ENCODE data around the gene PTPN3.
A peak's percentile ranks its signal among the peaks of the same experiment; 100 is the strongest.

PTPN3 gene

DNA sequence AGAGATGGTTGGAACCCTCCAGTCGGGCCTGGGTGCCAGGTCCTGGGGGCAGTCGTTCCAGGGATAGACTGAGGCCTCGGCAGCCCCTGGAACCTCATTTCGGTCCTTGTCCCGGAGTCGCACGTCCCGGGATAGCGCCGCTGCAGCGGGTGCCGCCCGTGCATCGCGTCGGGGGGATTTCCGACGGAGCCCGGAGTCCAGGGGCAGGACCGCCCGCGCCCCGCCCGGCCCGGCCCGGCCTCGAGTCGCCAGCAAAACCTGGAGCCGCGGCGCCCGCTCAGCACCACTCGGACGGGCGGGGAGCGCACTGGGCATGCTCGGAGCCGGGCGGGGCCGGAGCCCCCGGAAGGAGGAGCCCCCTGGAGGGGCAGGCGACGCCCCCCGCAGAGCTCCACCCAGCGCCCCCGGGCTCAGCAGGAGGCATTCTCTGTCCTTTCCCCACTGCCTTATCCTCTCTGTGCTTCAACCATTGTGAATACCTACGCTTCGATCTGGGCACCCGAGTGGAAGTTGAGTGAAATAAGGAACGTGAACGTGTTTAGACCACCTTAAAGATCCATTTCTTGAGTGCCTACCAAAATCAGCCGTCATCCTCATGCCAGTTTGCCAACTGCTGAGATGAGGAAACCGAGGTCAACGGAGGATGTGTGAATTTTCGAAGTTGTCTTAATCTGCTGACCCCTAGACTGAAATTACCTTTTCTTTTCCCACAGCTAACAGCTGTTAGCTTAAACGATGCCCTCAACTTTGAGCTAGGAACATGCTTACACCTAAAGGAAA lies 1.7 kb upstream of the PTPN3 start:
- TF ChIP-seq, protein P1, sequence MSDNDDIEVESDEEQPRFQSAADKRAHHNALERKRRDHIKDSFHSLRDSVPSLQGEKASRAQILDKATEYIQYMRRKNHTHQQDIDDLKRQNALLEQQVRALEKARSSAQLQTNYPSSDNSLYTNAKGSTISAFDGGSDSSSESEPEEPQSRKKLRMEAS (IDR thresholded peaks at IDR 0.05): peak; percentile 27; the same call in 1 of the 2 replicates
- TF ChIP-seq YY1 (IDR thresholded peaks at IDR 0.05; ENCODE audit: low read depth): no peak
- TF ChIP-seq, protein P2, sequence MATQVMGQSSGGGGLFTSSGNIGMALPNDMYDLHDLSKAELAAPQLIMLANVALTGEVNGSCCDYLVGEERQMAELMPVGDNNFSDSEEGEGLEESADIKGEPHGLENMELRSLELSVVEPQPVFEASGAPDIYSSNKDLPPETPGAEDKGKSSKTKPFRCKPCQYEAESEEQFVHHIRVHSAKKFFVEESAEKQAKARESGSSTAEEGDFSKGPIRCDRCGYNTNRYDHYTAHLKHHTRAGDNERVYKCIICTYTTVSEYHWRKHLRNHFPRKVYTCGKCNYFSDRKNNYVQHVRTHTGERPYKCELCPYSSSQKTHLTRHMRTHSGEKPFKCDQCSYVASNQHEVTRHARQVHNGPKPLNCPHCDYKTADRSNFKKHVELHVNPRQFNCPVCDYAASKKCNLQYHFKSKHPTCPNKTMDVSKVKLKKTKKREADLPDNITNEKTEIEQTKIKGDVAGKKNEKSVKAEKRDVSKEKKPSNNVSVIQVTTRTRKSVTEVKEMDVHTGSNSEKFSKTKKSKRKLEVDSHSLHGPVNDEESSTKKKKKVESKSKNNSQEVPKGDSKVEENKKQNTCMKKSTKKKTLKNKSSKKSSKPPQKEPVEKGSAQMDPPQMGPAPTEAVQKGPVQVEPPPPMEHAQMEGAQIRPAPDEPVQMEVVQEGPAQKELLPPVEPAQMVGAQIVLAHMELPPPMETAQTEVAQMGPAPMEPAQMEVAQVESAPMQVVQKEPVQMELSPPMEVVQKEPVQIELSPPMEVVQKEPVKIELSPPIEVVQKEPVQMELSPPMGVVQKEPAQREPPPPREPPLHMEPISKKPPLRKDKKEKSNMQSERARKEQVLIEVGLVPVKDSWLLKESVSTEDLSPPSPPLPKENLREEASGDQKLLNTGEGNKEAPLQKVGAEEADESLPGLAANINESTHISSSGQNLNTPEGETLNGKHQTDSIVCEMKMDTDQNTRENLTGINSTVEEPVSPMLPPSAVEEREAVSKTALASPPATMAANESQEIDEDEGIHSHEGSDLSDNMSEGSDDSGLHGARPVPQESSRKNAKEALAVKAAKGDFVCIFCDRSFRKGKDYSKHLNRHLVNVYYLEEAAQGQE (IDR thresholded peaks at IDR 0.05; ENCODE audit: low read depth): no peak
- TF ChIP-seq, protein P3, sequence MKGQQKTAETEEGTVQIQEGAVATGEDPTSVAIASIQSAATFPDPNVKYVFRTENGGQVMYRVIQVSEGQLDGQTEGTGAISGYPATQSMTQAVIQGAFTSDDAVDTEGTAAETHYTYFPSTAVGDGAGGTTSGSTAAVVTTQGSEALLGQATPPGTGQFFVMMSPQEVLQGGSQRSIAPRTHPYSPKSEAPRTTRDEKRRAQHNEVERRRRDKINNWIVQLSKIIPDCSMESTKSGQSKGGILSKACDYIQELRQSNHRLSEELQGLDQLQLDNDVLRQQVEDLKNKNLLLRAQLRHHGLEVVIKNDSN (IDR thresholded peaks at IDR 0.05): no peak
- peak; percentile 48; the same call in 1 of the 2 replicates for TF ChIP-seq ZBTB7A (IDR thresholded peaks at IDR 0.05; ENCODE audit: low read depth)

DNA sequence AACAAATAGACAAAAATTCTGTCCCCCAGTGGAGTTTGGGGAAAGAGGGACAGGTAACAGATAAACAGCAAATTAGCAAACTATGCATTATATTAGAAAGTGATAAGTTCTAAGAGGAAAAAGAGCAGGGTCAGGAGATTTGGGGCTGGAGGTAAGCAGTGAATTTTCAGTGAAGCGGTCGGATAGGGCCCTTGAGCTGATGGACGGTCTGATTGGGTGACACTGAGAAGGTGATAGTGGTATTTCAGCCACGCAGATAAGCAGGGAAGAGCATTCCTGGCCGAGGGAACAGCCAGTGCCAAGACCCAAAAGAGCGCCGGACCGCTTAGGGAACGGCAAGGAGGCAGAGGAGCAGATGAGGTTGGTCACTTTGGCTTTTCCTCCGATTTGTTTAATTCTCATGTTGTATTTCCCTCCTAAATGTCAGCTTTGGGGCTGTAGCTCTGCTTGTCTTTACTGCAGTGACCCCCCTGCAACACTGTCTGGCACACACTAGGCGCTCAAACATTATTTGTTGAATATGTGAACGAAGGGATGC lies 1.1 kb upstream of the PTPN3 start:
- TF ChIP-seq, protein P3 (IDR thresholded peaks at IDR 0.05): no peak
- no peak for TF ChIP-seq EP300 (IDR thresholded peaks at IDR 0.05; ENCODE audit: borderline replicate concordance)
- TF ChIP-seq CEBPB (IDR thresholded peaks at IDR 0.05): no peak
- TF ChIP-seq, protein P1 (IDR thresholded peaks at IDR 0.05): no peak
- TF ChIP-seq CREB1 (IDR thresholded peaks at IDR 0.05; ENCODE audit: low read depth): no peak
- TF ChIP-seq TEAD4 (IDR thresholded peaks at IDR 0.05): no peak

DNA sequence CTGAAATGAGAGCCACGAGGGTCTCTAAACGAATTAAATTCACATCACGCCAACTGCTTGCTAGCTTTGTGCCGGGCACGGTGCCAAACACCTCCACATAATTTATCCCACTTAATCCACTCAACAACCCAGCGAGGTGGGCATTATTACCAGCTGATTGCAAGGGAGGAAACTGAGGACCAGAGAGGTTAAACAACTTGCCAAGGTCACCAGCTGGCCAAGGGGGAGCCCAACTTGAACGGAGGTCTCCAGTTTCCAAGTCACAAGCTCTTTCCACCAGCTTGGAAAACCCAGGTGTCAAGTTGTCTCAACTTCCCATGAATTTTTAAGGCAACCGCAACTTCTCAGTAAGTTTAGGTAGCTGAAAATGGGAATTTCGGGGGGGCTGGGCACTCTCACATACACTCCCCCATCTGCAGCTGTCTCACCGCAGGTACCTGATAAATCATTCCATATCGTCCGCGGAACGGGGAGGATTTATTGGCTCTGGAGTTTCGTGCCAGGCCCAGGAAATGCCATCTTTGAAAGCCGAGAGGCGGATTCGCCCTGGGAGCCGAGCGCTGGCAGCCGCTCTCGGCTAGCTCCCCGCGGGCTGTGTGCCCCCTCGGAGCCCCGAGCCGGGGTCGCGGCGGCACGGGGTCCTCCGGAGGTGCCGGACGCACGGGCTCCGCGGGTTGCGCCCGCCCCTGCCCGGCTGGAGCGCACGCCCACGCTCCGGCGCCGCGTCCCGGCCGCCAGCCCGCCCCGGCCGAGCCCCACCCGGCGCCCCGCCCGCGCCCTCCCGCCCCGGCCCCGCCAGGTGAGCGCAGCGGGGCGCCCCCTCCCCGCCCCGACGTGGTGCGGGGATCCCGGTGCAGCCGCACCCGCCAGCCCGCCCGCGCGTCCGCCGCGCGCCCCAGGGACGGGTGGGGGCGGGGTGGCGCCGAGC lies 617 bp downstream of the PTPN3 start:
- TF ChIP-seq NFIC (IDR thresholded peaks at IDR 0.05): peak; percentile 61; the same call in 1 of the 2 replicates
- TF ChIP-seq ZBTB7A (IDR thresholded peaks at IDR 0.05; ENCODE audit: low read depth): peak; percentile 48
- peak; percentile 68; the same call in 1 of the 2 replicates for TF ChIP-seq EGR1 (IDR thresholded peaks at IDR 0.05)
- TF ChIP-seq, protein P1 (IDR thresholded peaks at IDR 0.05): peak; percentile 22; the same call in 1 of the 2 replicates
- no peak for TF ChIP-seq TEAD4 (IDR thresholded peaks at IDR 0.05)
- TF ChIP-seq, protein P2 (IDR thresholded peaks at IDR 0.05; ENCODE audit: low read depth): no peak

DNA sequence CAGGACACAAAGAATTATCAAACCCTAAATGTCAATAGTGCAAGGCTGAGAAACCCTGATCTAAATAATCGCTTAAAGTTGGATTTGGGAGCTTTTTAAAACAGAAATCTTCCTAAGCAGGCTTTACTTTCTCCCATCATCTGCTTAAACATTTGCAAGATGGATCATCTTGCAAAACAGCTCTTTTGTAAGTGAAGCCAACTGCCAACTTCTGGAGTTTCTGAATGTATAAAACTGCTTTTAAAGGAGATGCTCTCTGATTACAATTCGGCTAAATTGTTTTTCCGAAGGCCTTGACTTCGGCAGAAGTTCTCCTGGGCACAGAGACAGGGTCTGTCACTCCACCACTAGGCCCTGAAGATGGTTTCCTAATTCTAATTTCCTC lies 1.3 kb downstream of the PTPN3 start:
- no peak for TF ChIP-seq TAF1 (IDR thresholded peaks at IDR 0.05; ENCODE audit: low read depth)
- TF ChIP-seq RAD21 (IDR thresholded peaks at IDR 0.05; ENCODE audit: low read depth): no peak
- no peak for TF ChIP-seq TEAD4 (IDR thresholded peaks at IDR 0.05)
- no peak for TF ChIP-seq ZBTB7A (IDR thresholded peaks at IDR 0.05; ENCODE audit: low read depth)
- TF ChIP-seq NFIC (IDR thresholded peaks at IDR 0.05): no peak
- TF ChIP-seq FOXM1 (IDR thresholded peaks at IDR 0.05; ENCODE audit: borderline replicate concordance, low read depth): no peak
- TF ChIP-seq CEBPB (IDR thresholded peaks at IDR 0.05): no peak
- TF ChIP-seq, protein P2 (IDR thresholded peaks at IDR 0.05; ENCODE audit: low read depth): no peak
- TF ChIP-seq, protein P3 (IDR thresholded peaks at IDR 0.05): no peak
- no peak for TF ChIP-seq CREB1 (IDR thresholded peaks at IDR 0.05; ENCODE audit: low read depth)
- TF ChIP-seq EGR1 (IDR thresholded peaks at IDR 0.05): no peak
